ENCODE data around the gene MLH3. TPM values are rescaled to one million over a fixed set of nuclear protein-coding genes. Genes with fewer than 3 reads are reported as not detected.

MLH3 gene
- total RNA-seq, 4 donors from 2014 or later, result 10.4 to 21.7 (median 17.4) TPM

GRCh38 chr14:75030147-75030546, 21.1 kb downstream of the MLH3 start:
- no peak overlapping the region for H3K4me3 ChIP-seq
- DNase-seq (no peak), ATAC-seq (no peak)
- H3K27ac ChIP-seq, result no peak overlapping the region
- intact Hi-C loops (cut with DNase I; ENCODE audit: low total_unique reads), result no loop called here
- no peaks in the 10 kb centered on the region for H3K27me3 ChIP-seq
- TF ChIP-seq CTCF (IDR thresholded peaks at IDR 0.05 in 4 of 5, conservative IDR thresholded peaks at IDR 0.05 in 1 of 5) (no peak), POLR2A (IDR thresholded peaks at IDR 0.05) (no peak)
- H3K4me1 ChIP-seq, result no peaks in the 10 kb centered on the region
- H3K36me3 ChIP-seq, result peaks cover 0 to 69% of the 10 kb centered on the region in 2 donors
- in situ Hi-C loops (cut with MboI; ENCODE audit: low sequenced_read_pairs in 4 of 4), result no loop called here
- H3K9me3 ChIP-seq, result no peaks in the 10 kb centered on the region

- intact Hi-C loops (cut with DNase I; ENCODE audit: low total_unique reads) (no loop called here), in situ Hi-C loops (cut with MboI; ENCODE audit: low sequenced_read_pairs in 4 of 4) (no loop called here)
- H3K27ac ChIP-seq, result no peak overlapping the region
- H3K9me3 ChIP-seq, result no peaks in the 10 kb centered on the region
- no peaks in the 10 kb centered on the region for H3K27me3 ChIP-seq
- peaks cover 0 to 11% of the 10 kb centered on the region in 2 donors for H3K4me1 ChIP-seq
- DNase-seq (no peak), ATAC-seq (no peak)
- peaks cover 0 to 47% of the 10 kb centered on the region in 2 donors for H3K36me3 ChIP-seq
- TF ChIP-seq CTCF (IDR thresholded peaks at IDR 0.05 in 4 of 5, conservative IDR thresholded peaks at IDR 0.05 in 1 of 5) (no peak), POLR2A (IDR thresholded peaks at IDR 0.05) (no peak)
- no peak overlapping the region for H3K4me3 ChIP-seq
These were observed 25.4 kb downstream of the MLH3 start for GRCh38 chr14:75025876-75026275.

GRCh38 chr14:75025082-75025481, 26.2 kb downstream of the MLH3 start:
- DNase-seq (no peak), ATAC-seq (no peak)
- no peaks in the 10 kb centered on the region for H3K27me3 ChIP-seq
- no peak overlapping the region for H3K4me3 ChIP-seq
- H3K4me1 ChIP-seq, result peaks cover 0 to 11% of the 10 kb centered on the region in 2 donors
- peaks cover 0 to 41% of the 10 kb centered on the region in 2 donors for H3K36me3 ChIP-seq
- no peaks in the 10 kb centered on the region for H3K9me3 ChIP-seq
- in situ Hi-C loops (cut with MboI; ENCODE audit: low sequenced_read_pairs in 4 of 4) (no loop called here), intact Hi-C loops (cut with DNase I; ENCODE audit: low total_unique reads) (no loop called here)
- no peak overlapping the region for H3K27ac ChIP-seq
- TF ChIP-seq CTCF (IDR thresholded peaks at IDR 0.05 in 4 of 5, conservative IDR thresholded peaks at IDR 0.05 in 1 of 5) (no peak), POLR2A (IDR thresholded peaks at IDR 0.05) (no peak)

GRCh38 chr14:75023108-75023507, 28.2 kb downstream of the MLH3 start:
- intact Hi-C loops (cut with DNase I; ENCODE audit: low total_unique reads) (no loop called here), in situ Hi-C loops (cut with MboI; ENCODE audit: low sequenced_read_pairs in 4 of 4) (no loop called here)
- H3K9me3 ChIP-seq, result no peaks in the 10 kb centered on the region
- no peak for TF ChIP-seq POLR2A (IDR thresholded peaks at IDR 0.05)
- TF ChIP-seq CTCF (IDR thresholded peaks at IDR 0.05 in 4 of 5, conservative IDR thresholded peaks at IDR 0.05 in 1 of 5), result no peak
- ATAC-seq, result no peak
- peaks cover 0 to 11% of the 10 kb centered on the region in 2 donors for H3K4me1 ChIP-seq
- H3K36me3 ChIP-seq, result peaks cover 0 to 33% of the 10 kb centered on the region in 2 donors
- no peaks in the 10 kb centered on the region for H3K27me3 ChIP-seq
- no peak for DNase-seq
- no peak overlapping the region for H3K4me3 ChIP-seq
- peak overlapping the region in 1 of 4 donors; percentile 7 for H3K27ac ChIP-seq

GRCh38 chr14:75022655-75023054, 28.6 kb downstream of the MLH3 start:
- ATAC-seq (peak; percentile 74 to 90), DNase-seq (peak in 1 of 2 donors; percentile 68)
- in situ Hi-C loops (cut with MboI; ENCODE audit: low sequenced_read_pairs in 4 of 4), result no loop called here

More at GRCh38 chr14:75022655-75023054, 28.6 kb downstream of the MLH3 start:
- Histone ChIP-seq H3K27ac (peak overlapping the region in 1 of 4 donors; percentile 7), H3K36me3 (peaks cover 0 to 37% of the 10 kb centered on the region in 2 donors), H3K9me3 (no peaks in the 10 kb centered on the region), H3K27me3 (no peaks in the 10 kb centered on the region), H3K4me1 (peaks cover 0 to 11% of the 10 kb centered on the region in 2 donors), H3K4me3 (no peak overlapping the region)
- TF ChIP-seq POLR2A (IDR thresholded peaks at IDR 0.05), result no peak
- peak in 3 of 5 experiments; percentile 17 to 44 (median 17) for TF ChIP-seq CTCF (IDR thresholded peaks at IDR 0.05 in 4 of 5, conservative IDR thresholded peaks at IDR 0.05 in 1 of 5)
- intact Hi-C loops (cut with DNase I; ENCODE audit: low total_unique reads), result no loop called here
